ENCODE data around the gene CD207.
A peak's percentile ranks its signal among the peaks of the same experiment; 100 is the strongest.

Gene CD207

DNA sequence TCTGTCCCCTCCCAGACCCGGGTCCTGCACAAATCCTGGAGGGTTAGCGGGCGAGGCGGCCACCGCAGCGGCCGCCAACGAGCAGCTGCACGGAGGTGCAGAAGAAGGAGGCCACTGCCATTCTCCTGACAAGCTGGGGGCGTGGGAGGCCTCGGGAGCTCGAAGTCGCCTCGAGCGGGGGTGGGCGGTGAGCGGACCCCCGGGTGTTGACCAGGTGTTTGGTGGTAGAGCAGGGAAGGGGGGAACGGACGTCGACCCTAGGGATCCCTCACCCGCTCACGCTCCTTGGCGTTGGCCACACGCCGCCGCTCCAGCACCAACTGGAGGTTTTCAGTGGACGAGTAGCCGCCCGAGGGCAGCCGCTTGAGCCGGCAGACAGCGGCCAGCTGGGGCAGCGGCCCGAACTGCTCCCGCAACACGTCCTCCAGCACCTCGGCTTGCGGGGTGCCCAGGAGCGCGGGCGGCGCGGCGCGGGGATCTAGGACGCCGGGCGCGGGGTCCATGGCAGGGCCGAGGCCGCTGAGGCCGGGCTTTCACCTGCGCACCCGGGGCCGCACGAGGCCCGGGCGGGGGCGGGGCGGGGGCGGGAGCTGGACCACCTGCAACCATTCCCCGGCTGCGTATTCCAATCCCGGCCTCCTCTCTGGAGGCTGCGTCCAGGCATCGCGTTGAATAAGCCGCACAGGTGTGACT, 45.3 kb downstream of the CD207 start, which contains the start of gene FIGLA:
FIGLA (minus strand) TSS at position 508 of the 693 bp plus-strand sequence; CDS start at position 503, 5 bp downstream.
- no peaks in the 10 kb centered on the region for H3K36me3 ChIP-seq (ENCODE audit: control insufficient read depth, insufficient read depth, low read length)
- no peaks in the 10 kb centered on the region for H3K4me1 ChIP-seq (ENCODE audit: control insufficient read depth, insufficient read depth, low read length)
- peaks cover 94% of the 10 kb centered on the region for H3K27me3 ChIP-seq (ENCODE audit: control insufficient read depth, insufficient read depth, low read length)
- no peak within 1 kb of the TSS for H3K9ac ChIP-seq (ENCODE audit: low read depth, low read length)
- H3K9me3 ChIP-seq (ENCODE audit: control insufficient read depth, insufficient read depth, low read length), result no peaks in the 10 kb centered on the region
- H3K4me3 ChIP-seq (ENCODE audit: low read depth, low read length), result peak within 1 kb of the TSS; percentile 38
- no peak within 1 kb of the TSS for H3K27ac ChIP-seq (ENCODE audit: low read depth, low read length)

DNA sequence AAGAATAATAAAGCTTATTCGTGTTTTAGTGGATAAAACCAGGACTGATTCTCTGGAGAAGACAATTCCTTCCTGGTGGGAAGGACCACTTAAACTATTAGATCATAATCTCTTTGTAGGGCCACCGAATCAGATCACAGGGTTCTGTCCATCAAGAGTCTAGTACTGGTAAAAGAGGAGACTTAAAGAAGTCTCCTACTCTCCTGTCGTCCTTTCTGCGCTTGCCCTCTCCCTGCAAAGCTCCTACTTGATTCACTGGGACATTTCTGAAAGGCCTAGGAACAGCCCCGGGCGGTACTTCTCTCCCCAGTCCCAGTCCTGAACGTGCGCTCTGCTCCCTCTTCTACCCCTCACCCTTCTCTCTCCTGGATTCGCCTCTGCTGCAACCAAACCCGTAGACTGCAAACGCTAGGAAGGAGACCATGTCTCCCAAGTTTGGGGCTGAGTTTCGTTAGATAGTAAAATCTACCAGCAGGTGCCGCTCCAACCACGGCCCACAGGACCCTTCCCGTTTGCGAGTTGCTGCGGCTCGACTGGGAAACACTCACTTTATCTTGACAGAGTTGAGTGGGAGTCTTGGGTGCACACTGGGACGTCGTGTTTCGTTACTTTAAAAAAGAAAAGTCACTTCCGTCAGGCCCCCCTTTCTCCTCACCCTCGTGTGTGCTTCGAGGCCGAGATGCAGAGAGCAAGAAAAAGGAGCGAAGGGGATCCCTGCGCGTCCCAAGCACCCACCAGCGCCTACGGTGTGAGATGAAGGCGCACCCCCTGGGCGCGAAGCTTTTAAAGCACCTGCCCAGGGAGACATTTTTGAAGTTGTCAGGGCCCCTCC, 46.1 kb downstream of the CD207 start:
- no peak overlapping the region for H3K9ac ChIP-seq (ENCODE audit: low read depth, low read length)
- H3K27ac ChIP-seq (ENCODE audit: low read depth, low read length), result no peak overlapping the region
- no peaks in the 10 kb centered on the region for H3K9me3 ChIP-seq (ENCODE audit: control insufficient read depth, insufficient read depth, low read length)
- H3K4me3 ChIP-seq (ENCODE audit: low read depth, low read length), result peak overlapping the region; percentile 38; the same call in 1 of the 2 replicates
- peaks cover 86% of the 10 kb centered on the region for H3K27me3 ChIP-seq (ENCODE audit: control insufficient read depth, insufficient read depth, low read length)
- no peaks in the 10 kb centered on the region for H3K36me3 ChIP-seq (ENCODE audit: control insufficient read depth, insufficient read depth, low read length)
- peaks cover 2% of the 10 kb centered on the region for H3K4me1 ChIP-seq (ENCODE audit: control insufficient read depth, insufficient read depth, low read length)

DNA sequence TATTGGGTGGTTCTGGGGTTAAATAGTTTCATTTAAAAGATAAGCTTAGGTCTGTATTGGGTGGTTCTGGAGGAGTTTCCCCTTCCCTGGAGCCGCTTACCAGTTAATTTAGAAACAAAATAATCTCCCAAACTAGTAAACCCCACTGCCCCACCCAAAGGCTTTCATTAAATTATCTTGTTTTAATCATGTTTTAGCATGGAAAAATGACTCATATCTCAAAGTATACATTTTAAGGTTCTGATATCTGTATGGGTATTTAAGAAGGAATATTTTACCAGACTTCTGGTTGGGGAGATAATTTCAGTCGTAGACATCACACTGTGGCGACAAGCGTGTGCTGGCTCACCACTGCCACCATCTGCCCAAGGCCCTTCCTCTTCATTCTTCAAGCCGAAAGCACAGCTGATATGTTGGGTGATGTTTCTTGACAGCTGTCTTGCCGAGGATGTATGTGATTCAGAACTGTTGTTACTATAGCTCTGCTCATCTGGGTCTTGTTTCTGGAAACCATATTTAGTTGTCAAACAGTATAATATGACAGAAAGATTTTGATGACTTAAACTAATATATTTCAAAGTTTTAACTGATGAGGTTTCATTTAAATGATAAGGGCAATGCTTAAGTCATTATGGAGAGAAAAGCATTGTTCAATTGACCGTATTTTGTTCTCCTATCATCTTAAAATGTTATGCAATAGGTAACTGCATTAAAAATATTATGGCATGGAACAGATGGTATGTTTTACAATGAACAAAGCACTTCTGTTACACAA, 50.3 kb downstream of the CD207 start:
- H3K36me3 ChIP-seq (ENCODE audit: control insufficient read depth, insufficient read depth, low read length), result no peaks in the 10 kb centered on the region
- peaks cover 44% of the 10 kb centered on the region for H3K27me3 ChIP-seq (ENCODE audit: control insufficient read depth, insufficient read depth, low read length)
- no peak overlapping the region for H3K9ac ChIP-seq (ENCODE audit: low read depth, low read length)
- H3K27ac ChIP-seq (ENCODE audit: low read depth, low read length), result no peak overlapping the region
- no peak overlapping the region for H3K4me3 ChIP-seq (ENCODE audit: low read depth, low read length)
- H3K9me3 ChIP-seq (ENCODE audit: control insufficient read depth, insufficient read depth, low read length), result no peaks in the 10 kb centered on the region
- peaks cover 5% of the 10 kb centered on the region for H3K4me1 ChIP-seq (ENCODE audit: control insufficient read depth, insufficient read depth, low read length)

DNA sequence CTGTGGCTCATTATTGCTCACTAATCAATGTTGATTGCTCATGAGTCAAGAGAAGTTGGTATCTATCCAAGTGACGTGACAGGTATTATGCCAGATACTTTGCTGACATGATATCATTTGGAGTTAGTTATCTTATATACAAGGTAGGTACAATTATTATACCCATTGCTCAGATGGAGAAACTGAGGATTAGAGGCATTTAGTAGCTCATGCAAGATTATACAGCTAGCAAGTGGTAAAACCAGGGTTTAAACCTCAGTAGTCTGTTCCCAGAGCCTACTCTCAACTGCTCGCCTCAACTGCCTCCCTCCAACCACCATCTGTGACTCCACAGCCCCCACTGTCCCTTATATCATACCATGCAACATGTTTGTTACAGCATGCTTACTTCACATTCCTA, 51.3 kb downstream of the CD207 start:
- Histone ChIP-seq H3K36me3 (ENCODE audit: control insufficient read depth, insufficient read depth, low read length) (no peaks in the 10 kb centered on the region), H3K9me3 (ENCODE audit: control insufficient read depth, insufficient read depth, low read length) (no peaks in the 10 kb centered on the region), H3K27ac (ENCODE audit: low read depth, low read length) (no peak overlapping the region), H3K9ac (ENCODE audit: low read depth, low read length) (no peak overlapping the region), H3K4me3 (ENCODE audit: low read depth, low read length) (no peak overlapping the region), H3K27me3 (ENCODE audit: control insufficient read depth, insufficient read depth, low read length) (peaks cover 39% of the 10 kb centered on the region), H3K4me1 (ENCODE audit: control insufficient read depth, insufficient read depth, low read length) (peaks cover 5% of the 10 kb centered on the region)
